DOHH2 (cell line): ENCODE results near the gene CHCHD3.

Experiments
- EZH2phosphoT487 ChIP-seq: fragments of 200-600 bp; sonication (generic); IDR thresholded peaks from 2 replicates; pipeline ENCODE4 v1.6.1; 2017; ENCODE audit warnings: borderline replicate concordance, mild to moderate bottlenecking, antibody characterized with exemption, low read length, moderate library complexity, mixed read lengths
- TF ChIP-seq, protein P1 (sequence below): fragments of 200-600 bp; sonication (generic); IDR thresholded peaks from one replicate; pipeline ENCODE4 v1.5.1; 2014; ENCODE audit warnings: antibody characterized with exemption, mild to moderate bottlenecking, low read depth, low read length; ENCODE audit not compliant: poor library complexity, severe bottlenecking

DNA sequence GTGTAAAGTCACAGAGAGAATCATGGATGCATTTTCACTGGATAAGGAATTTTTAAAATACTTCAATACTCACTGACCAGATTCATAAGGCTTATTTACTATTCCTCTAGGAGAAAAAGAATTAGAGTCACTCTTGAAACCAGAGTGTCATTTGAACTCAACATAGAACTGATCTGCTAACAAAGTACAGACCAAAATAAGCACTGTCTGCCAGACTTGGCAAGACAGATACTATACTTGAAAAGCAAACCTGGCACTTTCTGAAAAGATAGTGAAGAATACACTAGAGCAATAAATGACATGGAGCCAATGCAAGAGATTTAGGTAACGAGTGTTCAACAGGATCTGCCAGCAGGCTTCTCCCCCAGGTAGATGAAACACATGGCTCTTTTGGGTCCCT is 215.3 kb downstream of the CHCHD3 start:
- TF ChIP-seq, protein P1, sequence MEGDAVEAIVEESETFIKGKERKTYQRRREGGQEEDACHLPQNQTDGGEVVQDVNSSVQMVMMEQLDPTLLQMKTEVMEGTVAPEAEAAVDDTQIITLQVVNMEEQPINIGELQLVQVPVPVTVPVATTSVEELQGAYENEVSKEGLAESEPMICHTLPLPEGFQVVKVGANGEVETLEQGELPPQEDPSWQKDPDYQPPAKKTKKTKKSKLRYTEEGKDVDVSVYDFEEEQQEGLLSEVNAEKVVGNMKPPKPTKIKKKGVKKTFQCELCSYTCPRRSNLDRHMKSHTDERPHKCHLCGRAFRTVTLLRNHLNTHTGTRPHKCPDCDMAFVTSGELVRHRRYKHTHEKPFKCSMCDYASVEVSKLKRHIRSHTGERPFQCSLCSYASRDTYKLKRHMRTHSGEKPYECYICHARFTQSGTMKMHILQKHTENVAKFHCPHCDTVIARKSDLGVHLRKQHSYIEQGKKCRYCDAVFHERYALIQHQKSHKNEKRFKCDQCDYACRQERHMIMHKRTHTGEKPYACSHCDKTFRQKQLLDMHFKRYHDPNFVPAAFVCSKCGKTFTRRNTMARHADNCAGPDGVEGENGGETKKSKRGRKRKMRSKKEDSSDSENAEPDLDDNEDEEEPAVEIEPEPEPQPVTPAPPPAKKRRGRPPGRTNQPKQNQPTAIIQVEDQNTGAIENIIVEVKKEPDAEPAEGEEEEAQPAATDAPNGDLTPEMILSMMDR: no peak
- no peak for TF ChIP-seq EZH2phosphoT487
